ENCODE measurements around the gene GLOD4.
"Not testable (repeated sequence)": the region's sequence is repeated elsewhere in the genome, so short reads cannot be mapped to it uniquely, and the experiment has no call there.

Gene GLOD4, protein sequence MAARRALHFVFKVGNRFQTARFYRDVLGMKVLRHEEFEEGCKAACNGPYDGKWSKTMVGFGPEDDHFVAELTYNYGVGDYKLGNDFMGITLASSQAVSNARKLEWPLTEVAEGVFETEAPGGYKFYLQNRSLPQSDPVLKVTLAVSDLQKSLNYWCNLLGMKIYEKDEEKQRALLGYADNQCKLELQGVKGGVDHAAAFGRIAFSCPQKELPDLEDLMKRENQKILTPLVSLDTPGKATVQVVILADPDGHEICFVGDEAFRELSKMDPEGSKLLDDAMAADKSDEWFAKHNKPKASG

DNA sequence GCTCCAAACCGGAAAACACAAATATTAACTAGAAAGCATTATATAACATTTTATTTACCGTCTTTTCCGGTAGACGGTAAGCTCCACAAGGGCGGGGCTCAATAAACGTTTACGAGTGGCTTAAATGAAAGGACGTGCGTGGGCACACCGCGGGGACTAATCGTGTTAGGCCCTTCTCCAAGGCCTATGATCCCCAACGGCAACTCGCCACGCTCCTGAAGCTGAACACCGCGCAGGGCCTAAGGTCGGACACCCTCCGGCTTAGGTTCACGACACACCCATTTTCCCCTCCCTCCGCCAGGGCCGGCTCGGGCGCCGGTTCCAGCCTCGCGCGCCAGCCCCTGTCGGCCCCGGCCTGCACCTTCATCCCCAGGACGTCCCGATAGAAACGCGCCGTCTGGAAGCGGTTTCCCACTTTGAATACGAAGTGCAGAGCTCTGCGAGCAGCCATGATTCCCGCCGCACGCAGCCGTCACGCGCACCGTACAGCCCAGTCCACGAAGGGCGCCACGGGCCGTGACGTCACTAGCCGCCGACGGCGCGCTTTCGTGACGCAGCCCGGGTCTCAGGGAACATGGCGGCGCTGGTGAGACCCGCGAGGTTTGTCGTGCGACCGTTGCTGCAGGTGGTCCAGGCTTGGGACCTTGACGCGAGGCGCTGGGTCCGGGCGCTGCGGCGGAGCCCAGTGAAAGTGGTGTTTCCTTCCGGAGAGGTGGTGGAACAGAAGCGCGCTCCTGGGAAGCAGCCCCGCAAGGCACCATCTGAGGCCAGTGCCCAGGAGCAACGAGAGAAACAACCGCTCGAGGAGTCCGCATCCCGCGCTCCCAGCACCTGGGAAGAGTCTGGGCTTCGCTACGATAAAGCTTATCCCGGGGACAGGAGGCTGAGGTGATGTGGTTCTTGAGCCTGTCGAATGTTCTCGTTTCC lies at the start of gene GLOD4, which contains the start of gene MRM3:
TSS of gene GLOD4 (minus strand) at position 476 of the 927 bp plus-strand sequence. CDS start at position 451, 25 bp downstream.
TSS of gene MRM3 (plus strand) at position 549 of the 927 bp plus-strand sequence. CDS start at position 575, 26 bp downstream.
- DNase-seq: peak; percentile 86

DNA sequence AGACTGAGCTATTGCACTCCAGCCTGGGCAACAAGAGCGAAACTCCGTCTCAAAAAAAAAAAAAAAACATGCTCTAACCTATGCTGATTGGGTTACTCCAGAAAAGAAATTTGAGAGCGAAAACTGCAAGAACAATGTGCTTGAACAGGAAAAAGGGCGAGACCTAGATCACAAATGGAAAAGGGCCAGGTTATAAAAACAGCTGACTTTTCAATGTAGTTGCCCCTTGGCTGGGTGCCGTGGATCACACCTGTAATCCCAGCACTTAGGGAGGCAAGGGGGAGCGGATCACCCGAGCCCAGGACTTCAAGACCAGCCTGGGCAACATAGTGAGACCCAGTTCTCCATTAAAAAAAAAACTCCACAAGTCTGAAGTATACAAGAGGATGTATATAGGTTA lies 48.9 kb upstream of the GLOD4 start:
- DNase-seq: peak; percentile 60

DNA sequence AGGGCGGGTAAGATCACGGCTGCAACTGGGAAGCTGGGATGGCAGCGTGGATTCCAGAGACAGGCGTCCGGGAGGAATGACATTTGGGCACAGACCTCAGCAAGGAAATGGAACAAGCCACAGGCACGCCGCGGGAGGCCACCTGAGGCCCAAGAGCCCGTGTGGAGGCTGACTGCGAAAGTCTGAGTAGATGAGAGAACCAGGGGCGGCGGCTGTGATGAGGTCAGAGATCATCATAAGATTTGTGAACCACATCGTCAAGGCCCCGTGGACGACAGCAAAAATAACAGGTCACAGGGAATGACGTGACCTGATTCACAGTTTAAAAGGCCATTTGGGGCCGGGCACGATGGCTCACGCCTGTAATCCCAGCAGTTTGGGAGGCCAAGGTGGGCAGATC lies 48.3 kb upstream of the GLOD4 start:
- DNase-seq: peak; percentile 27

DNA sequence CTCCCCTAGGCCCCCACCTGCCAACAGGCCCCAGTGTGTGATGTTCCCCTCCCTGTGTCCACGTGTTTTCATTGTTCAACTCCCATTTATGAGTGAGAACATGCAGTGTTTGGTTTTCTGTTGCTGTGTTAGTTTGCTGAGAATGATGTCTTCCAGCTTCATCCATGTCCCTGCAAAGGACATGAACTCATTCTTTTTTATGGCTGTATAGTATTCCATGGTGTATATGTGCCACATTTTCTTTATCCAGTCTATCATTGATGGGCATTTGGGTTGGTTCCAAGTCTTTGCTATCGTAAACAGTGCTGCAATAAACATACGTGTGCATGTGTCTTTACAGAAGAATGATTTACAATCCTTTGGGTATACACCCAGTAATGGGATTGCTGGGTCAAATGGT lies 47.5 kb upstream of the GLOD4 start:
- DNase-seq: not testable (repeated sequence)

DNA sequence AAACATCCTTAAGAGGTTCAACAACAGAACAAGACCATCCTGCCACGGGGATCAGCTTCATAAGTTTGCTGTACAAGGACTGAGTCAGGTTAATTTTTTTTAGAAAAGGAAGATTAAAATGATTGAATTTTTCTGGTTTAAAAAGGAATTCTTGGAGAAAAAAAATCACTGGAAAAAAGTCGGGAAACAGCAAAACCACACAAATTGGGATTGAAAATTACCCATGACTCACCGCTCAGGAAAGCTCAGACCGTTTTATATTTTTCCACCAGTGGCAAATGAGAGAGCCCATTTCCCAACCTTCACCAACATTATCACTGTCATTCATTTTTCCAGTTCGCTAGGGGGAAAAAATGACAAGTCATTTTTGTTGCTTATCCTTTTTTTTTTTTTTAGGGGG lies 46.7 kb upstream of the GLOD4 start:
- no peak for DNase-seq

DNA sequence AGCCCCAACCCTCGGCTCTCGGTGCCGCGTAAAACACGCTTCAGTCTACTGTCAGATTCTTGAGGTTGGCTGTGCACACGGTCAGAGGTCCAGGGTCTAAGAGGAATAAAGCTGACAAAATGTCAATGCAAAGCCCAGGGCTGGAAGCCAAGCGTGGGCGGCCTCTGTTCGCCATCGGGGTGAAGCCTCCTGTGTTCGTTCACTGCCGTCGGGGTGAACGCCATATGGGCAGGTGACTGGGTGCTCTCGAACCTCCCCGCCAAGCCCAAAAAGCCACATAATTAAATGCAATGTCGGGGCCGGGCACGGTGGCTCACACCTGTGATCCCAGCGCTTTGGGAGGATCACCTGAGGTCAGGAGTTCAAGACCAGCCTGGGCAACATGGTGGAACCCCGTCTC lies 44.7 kb upstream of the GLOD4 start:
- DNase-seq: no peak

DNA sequence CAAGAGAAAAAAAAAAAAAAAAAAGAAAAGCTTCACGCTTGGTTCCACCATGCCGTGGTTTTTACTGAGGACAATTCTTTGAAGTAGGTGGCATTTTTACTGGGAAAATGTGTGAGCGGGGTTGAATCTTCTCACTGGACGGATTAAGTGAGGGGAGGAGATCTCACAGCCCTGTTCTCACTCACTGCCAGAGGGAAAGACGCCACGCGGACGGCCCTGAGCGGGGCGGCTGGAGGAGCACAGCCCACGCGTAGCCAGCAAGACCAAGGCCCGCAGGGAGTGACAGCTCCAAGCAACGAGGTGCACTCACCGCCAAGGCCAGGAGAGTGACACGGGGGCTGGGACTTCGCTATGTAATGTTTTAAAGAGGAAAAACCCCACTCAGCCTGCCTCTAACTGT lies 43.1 kb upstream of the GLOD4 start:
- DNase-seq: no peak

DNA sequence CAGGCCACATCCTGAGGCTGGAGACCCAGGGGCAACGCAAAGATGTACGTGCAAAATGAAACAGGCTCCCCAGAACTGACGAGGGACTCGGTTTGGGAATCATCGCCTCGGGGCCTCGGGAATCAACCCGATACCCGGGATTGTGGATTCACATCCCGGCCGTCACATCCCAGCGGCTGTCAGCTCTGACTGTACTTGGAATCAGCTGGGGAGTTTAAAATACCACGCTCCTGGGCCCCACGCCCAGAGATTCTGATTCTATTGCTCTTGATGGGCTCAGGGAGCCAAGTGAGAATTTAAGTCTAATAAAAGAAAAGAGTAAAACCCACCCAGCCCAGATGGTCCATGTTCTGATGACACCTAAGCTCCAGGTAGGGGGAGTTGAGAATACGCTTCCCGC lies 42.3 kb upstream of the GLOD4 start:
- DNase-seq: no peak

DNA sequence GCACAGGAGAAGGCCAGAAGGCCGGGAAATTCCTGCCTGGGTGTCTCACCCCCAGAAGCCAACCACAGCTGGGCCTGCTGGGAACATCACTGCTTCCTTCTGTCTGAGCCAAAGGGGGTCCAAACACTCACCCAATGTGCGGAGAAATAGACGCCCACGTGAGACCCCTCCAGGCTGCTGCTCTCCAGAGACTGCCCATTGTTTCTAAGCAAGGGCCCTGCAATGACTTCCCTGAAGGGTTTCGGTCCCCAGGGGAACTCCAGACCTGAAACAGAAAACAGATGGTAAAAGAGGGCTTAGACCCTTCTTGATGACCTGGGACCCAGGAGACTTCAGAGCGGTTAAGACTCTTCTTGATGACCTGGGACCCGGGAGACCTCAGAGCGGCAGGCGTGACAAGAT lies 41.4 kb upstream of the GLOD4 start:
- DNase-seq: no peak

DNA sequence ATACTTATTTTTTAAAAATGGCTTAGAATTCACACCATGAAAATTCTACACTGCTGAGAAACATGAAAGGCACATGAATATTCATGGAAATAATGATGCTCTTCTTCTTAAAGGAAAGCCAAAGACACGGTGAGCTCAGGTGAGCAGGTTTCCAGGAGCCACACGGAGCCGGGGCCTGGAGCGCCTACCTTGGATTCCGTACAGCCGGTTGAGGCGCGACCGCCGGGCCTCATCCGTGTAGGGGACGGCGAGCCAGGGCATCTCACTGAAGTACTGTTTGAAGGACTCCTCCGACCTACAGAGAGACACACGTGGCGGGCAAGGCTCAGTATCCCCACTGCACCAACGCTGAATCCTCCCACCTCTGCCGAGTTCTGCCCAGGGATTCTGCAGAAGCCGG lies 37.2 kb upstream of the GLOD4 start:
- DNase-seq: no peak

DNA sequence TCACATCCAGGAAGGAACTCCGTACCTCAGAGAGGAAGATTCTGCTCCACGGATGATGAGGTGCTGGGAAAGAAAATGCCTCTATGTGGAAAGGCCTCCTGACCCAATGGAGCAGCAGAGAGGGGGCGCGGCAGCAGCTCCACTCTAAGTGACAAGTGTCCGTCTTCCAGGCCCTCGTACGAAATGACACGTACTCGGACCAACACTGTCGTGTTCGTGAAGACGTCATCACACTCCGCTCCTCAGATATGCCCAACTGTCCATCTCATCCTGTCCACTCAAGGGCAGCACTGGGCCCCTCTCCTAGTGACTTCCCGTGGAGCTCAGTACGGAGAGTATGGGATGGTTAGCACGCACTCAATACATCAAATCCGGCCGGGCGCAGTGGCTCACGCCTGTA lies 32.3 kb upstream of the GLOD4 start:
- no peak for DNase-seq

DNA sequence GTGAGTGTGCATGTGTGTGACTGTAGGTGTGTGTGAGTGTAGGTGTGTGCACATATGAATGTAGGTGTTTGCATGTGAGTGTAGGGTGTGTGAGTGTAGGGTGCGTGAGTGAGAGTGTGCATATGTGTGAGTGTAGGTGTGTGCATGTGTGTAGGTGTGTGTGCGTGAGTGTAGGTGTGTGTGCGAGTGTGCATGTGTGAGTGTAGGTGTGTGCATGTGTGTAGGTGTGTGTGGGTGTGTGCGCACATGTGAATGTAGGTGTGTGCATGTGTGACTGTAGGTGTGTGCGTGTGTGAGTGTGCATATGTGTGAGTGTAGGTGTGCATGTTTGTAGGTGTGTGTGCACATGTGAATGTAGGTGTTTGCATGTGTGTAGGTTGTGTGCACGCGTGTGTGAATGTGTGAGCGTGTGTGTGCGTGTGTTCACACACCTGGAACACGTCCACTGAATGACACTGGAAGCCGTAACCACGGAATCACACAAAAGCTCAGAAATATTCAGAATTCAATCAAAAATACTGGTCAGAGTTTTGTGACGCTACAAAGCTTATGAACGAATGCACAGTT lies 30.6 kb upstream of the GLOD4 start:
- DNase-seq: no peak

DNA sequence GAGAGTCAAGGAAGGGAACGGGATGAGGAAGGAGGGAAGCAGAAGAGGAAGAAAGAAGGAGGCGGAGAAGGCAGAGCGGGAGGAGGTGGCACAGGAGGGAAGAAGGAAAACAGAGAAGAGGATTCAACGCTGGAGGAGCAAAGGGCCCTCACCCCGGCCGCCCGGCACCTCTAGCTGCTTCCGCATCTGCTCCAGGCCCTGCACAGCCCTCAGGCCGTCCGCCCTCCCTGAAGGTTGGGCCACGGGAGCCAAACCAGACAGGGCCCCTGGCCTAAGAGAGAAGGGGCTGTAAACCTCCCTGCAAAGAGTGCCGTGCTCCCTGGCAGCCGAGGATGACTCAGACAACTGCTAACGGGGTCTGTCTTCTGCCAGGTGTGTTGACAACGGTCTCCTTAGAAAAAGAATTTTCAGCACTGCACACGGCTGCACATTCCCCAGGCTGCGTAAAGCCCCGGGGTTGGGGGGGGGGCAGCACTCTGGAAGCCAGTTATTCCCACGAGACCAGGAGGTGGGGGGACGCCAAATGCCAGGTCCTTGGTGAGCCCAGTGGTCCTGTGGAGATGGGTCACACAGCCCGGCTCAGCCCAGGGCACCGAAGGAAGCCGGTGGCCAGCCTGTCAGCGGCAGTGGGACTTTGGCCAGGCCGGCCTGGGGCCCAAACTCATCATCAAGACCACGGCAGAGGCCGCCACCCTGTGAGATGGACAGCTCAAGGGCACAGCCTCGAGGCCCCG lies 29.1 kb upstream of the GLOD4 start:
- no peak for DNase-seq

DNA sequence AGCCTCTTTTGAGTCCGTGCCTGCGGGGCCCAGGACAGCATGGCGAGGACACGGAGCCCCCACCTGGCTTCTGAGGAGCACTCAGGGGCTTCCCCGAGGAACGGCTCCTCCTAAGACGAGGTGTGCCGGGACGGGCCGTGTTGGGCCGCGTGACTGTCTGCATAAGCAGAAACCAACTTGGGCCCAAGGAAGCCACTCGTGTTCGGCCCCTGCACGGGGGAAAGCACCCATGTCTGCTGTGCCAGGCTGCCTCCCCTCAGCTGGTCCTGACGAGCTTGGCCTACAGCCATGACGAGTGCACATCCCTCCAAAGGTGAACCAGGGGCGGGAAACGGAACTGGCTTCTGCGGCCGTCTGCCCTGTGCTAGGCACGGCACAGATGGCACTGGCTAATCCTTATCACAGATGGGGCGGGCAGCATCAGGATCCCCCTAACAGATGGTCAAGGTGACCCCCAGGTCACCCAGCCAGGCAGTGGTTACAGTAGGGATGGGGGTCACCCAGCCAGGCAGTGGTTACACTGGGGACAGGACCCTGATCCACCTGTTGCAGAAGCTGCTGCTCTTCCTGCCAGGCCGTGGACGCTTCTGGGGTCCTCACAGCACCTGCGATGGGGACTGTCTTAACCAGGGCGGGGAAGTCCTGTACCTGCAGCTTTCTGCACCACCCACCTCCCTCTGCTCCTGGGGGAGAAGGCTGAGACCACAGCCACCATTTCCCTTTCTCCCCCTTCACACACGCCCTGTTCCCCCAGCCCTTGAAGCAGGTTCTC lies 25.6 kb upstream of the GLOD4 start:
- DNase-seq: peak; percentile 43

DNA sequence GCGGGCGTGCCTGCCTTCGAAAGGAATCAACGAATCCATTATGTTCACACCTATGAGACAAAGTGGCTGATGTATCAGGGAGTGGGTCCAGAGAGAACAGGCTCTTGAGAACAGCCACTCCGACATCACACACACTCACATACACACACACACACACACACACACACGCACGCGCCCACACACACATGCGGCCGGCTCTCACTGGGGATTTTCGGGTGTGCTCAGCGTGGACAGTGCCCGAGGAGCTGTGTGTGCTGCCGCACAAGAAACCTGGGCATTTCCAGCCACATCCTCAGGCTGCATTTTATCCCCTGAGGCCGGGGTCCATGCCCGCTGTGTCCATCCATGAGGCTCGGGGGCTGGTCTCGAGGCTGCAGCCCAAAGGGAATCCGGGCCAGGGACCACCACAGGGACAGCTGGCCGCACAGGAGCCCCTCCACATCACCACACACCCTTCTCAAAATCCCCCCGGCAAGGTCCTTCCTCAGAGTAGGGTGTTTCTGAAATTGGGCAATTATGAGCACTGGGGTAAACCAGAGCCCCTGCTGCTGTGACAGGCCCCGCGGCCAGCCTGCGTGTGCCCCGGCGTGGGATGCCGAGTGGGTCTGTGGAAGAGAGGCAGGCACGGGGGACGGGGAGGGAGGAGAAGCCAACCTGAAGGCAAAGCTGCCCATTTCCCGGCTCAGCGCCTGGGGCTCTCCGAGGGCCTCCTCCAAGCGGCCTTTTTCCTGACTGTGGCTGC lies 24.9 kb upstream of the GLOD4 start:
- no peak for DNase-seq

DNA sequence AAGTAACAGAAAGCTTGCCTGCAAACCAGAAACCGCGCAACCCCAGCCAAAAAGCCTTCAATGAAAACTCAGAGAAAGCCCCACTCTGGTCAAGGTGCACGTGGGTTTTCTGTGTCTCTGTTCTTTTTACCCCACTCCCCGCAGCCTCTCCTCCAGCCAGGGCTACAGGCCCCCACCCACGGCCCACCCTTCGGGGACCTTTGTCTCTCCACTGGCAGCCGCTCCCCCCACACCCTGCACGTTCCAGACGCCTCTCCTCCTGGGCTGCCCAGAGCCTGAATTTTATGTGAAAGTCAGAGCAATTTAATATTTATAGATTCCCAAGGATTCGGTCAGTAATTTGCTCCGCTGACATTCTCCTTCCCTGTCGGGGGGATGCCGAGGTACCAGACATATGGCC lies 24.3 kb upstream of the GLOD4 start:
- no peak for DNase-seq

DNA sequence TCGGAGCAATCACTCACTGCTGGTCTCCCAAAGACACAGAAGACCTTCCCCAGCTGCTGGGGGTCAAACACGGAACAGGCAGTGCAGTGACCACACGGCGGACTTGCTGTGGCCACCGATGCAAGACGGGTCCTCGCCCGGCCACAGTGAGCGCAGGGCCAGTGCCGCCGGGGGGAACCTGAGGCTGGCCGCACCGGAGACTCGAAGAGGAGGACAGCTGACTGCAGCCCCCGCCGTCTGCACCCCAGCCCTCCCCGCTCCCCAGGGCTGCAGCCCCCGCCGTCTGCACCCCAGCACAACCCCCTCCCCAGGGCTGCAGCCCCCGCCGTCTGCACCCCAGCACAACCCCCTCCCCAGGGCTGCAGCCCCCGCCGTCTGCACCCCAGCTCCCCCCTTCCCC lies 23.8 kb upstream of the GLOD4 start:
- not testable (repeated sequence) for DNase-seq

DNA sequence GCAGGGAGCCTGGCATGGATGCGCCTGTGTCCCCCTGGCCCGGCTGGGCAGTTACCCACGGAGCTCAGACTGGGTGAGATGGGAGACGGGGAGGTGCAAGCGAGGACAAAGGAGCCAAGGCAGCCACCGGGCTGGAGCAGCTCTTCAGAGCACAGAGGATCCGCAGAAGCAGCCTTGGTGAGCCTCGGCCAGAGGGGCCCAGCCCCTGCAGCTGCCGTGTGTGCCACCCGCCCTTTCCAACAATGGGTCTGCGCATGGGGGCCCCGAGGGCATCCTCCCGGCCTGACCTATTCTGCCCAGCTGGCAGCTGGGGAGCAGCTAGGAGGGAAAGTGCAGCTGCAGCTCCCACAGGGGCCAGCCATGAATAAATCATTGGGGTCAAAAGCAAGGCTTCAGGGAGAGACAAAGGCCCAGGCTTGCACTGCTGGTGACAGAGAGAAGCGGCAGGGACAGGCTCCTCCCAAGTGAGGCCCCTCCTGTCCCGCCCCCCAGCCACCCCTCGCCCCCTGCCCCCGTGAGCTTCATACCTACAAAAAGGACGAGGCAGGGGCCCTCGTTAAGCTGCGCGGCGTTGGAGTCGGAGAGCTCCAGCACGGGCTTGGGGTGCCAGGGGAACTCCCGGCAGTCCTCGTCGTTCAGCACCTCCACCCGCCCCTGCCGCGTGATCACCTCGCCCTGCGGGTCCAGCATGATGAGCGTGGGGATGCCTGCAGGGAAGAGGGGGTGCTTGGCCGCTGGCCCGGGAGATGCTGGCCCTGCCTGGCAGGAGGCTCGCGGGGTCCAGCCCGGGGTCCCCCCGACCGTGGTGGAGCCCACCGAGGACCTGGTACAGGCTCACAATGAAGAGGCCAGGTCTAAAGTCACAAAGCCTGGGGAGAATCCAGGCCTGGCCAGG lies 22.7 kb upstream of the GLOD4 start:
- DNase-seq: no peak

DNA sequence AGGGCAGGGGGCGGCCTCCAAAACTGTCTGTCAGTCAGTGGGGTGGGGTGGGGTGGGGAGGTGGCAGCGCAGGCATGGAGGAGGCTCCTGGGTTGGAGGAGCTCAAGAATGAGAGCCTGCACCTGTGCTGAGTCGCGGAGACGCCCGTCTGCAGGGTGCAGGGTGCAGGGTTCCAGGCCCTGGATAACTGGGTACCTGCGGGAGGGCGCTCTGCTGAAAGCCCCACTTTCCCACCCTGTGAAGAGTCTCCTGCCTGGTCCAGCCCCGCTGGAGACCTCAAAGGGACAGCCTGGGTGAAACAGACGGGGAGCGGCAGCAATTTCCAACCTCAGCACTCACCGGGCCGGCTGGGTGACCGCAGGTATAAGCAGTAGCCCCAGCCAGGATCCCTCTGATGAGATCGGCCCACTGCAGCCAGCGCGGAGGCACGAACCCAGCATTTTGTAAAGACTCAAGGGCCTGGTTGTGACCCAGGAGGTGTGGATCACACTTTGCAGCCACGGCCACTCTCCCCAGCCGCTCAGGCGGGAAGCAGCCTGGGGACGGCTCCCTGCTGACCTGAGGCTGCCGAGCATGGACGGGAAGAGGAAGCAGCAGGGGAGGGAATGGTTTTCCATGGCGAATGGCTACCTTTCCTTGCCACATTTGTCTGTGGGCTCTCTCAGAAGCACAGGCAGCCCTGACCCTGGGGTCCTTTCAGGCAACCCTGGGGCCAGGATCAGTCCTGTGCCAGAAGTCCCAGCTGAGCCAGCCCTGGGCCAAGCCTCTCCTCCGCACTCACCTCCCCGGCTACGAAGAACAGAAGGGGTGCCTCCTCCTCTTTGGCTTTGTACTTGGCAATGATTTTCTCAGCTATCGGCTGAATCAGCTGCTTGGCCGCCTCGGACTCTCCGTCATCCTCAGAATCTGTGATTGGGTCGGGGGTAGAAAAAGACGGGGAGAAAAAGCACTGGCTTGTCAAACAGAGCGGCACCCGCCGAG lies 21.1 kb upstream of the GLOD4 start:
- DNase-seq: no peak
